Astrocyte of the spinal cord (primary cell): ENCODE data around the gene MAGEB10.

Experiments used
- DNase-seq: peaks from one replicate; pipeline ENCODE4 v3.0.0; 2011; ENCODE audit warnings: low read depth, low spot score
- H3K4me3 ChIP-seq: 2 replicates; pipeline ENCODE4 v1.5.1; 2011; ENCODE audit warnings: low read depth, mild to moderate bottlenecking, low read length, moderate library complexity
- CTCF ChIP-seq: IDR thresholded peaks from 2 replicates; pipeline ENCODE4 v1.5.1; 2012; ENCODE audit warnings: low read depth, mild to moderate bottlenecking, low read length, inconsistent platforms
- in situ Hi-C: cut with HindIII; loops from 2 replicates; pipeline ENCODE4 v1.10.0; 2017; ENCODE audit warnings: low sequenced_read_pairs

The MAGEB10 gene

GRCh38 chrX:27860337-27860736 is 52.5 kb downstream of the MAGEB10 start:
- DNase-seq, result no peak
- no peak overlapping the region for H3K4me3 ChIP-seq
- in situ Hi-C loops, result no loop called here
- no peak for TF ChIP-seq CTCF

GRCh38 chrX:27863809-27864208 is 56.0 kb downstream of the MAGEB10 start:
- no peak overlapping the region for H3K4me3 ChIP-seq
- TF ChIP-seq CTCF, result no peak
- no peak for DNase-seq
- in situ Hi-C loops, result no loop called here
